Stimulated activated CD4-positive, alpha-beta T cell treated with anti-CD3 and anti-CD28 coated beads, Interleukin-15, amount 100 ng/mL, for 48 hours (primary cell): ENCODE results near the gene KCNQ2.
"Not testable (repeated sequence)": the region's sequence is repeated elsewhere in the genome, so short reads cannot be mapped to it uniquely, and the experiment has no call there.

Source experiments
- DNase-seq, 2 donors: peaks; one replicate each; pipeline ENCODE4 v3.0.0-alpha.2; 2020; ENCODE audit warnings: low read depth in 2 of 2

The KCNQ2 gene

DNA sequence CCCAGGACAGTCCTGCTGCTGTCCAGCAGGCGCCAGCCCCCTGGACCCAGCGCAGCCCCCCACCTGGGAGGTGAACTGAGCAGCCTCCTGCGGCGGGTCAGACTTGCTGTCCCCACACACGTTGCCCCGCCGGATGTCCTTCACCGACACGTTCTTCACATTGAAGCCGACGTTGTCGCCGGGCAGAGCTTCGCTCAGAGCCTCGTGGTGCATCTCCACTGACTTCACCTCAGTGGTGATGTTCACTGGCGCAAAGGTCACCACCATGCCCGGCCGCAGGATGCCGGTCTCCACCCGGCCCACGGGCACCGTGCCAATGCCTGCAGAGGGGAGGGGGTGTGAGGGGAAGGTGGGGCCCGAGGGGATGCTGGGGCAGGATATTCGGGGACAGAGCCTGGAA lies 18.0 kb upstream of the KCNQ2 start:
- DNase-seq: no peak

DNA sequence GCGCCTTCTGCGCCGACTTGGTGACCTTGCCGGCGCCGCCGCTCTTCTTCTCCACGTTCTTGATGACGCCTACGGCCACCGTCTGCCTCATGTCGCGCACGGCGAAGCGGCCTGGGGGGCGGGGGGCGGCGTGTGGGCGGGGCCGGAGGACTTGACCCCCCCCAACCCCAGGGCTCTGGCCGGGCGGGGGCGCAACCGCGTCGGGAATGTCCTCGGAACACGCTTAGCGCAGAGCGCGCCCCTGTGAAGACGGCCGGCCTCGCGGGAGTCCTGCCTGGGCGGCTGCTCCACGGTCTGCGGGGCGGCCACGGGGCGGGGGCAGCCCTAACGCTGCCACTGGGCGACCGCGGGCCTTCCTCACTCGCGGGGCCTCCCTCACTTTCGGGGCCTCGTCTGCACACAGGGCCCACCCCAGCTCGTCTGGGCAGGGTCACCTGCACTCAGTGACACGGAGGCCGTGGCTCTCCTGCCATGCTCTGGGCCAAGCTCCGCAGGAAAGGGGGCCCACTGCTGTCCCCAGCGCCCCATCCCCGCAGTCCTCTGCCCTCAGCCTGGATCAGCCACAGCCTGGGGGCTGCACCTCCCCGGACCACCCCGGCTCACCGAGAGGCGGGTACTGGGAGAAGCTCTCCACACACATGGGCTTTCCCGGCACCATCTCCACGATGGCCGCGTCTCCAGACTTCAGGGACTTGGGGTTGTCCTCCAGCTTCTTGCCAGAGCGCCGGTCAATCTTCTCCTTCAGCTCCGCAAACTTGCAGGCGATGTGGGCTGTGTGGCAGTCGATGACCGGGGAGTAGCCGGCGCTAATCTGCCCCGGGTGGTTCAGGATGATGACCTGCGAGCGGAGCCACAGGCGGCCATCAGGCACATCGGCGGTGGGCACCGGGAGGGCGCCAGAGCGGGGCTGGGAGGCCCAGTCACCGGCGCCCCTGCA lies 16.1 kb upstream of the KCNQ2 start:
- no peak for DNase-seq

DNA sequence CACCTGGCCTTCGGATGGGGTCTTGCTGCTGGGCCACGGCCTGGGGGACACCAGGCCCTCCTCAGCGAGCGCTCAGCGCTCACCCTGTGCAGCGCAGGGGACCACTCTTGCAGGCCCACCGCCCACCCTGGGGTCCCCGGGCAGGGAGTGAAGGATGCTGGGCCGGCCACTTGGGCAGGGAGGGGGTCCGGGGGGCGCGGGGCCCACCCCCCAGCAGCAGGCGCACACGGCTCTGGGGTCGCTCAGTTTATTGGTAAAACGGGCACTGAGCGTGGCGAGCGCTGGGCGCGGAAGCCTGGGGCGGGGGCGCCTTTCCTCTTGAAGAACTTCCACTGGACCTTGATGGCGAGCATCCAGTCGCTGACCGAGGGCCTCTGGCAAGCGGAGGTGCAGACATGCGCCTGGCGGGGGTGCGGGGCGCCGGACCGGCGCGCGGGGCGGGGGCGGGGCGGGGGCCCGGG lies 15.4 kb upstream of the KCNQ2 start:
- DNase-seq: no peak

DNA sequence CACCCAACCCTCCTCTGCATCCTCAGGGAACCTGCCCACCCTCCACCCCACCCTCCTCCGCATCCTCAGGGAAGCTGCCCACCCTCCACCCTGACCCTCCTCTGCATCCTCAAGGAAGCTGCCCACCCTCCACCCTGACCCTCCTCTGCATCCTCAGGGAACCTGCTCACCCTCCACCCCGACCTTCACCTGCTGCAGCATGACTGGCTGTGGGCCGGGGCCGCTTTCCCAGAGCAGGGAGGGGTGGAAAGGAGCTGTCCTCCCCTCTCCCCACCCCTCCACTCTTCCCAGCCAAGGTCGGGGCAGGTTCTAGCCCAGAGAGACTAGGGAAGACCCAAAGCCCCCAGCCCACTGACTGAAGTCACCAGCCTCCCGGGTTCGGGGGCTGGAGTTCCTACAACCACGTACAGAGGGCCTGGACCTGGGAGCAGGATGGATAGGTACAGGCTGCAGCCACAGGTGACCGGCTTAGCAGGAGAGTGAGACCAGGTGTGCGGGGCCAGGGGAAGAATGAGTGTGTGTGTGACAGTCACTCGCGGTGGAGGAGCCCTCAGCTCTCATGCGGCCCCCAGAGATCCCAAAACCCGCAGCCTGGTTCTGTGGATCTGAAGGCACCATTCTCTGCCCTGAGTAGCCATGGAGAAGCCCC lies 14.8 kb upstream of the KCNQ2 start:
- DNase-seq: no peak

DNA sequence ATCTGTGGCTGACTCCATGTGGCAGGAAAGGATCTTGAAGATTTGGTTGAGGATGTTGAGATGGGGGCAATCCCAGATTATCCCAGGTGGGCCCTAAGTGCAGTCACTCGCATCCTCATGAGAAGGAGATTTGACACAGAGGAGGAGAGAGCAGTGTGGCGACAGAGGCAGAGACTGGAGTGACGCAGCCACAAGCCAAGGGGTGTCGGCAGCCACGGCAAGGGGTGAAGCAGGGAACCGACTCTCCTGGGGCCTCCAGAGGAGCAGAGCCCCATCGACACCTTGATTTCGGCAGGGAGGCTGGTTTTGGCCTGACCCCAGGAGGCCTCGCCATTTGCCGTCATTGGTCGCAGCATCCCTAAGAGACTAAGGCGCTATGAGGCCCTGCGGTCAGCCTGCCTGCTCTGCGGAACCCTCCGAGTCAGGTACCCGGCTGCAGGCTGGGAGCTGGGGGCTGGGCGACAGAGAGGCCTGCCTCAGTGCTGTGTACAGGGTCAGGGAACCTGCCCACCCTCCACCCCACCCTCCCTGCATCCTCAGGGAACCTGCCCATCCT lies 13.9 kb upstream of the KCNQ2 start:
- no peak for DNase-seq

DNA sequence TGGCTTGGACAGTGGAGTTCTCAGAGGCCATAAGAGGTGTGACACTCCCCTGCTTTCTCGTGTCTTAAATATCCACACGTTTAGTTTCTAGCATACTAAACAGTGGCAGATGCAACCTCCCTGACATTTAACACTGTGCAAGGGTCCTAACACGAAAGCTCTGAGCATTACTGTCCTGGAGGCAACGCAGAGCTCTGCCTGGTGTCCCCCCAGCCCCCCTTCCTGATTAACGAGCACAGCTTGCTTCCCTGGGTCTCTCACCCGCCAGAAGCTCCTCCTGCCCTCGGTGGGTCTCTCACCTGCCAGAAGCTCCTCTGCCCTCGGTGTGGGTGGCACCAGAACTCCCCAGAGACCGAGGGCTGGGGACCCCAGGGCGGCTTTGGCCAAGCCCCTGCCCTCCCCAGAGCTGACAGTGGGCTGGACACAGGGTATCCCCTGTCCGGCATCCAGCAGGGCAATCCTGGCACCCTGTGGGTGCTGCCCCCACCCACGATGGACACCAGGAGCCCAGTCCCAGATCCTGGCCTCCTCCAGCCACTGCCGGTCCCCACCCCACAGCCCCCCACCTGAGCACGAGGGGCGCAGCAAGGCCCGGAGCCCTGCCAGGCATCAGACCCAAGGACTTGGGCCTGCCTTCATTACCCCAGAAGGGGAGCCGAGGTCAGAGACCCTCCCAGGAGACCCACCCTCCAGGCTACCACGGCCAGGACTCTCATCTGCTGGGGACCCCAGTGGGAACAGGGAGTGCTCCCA lies 12.4 kb upstream of the KCNQ2 start:
- DNase-seq: no peak

DNA sequence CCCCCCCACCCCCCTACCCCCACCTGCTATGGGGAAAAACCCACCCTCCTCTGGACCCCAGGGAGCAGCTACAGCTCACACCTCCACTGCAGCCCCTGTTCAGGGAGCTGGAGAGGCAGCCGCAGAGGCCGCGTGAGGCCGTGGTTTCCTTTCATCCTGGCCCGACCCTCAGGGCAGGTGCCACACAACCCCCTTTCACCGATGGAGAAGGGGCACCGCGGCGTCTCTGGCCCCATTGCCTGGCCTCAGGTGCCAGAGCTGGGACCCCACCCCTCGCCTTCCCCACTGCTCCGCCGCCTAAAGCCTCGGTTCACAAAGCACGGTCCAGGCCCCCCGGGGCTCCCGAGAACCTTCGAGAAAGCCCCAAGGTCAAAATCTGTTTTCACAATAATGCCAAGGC lies 11.8 kb upstream of the KCNQ2 start:
- DNase-seq: no peak

DNA sequence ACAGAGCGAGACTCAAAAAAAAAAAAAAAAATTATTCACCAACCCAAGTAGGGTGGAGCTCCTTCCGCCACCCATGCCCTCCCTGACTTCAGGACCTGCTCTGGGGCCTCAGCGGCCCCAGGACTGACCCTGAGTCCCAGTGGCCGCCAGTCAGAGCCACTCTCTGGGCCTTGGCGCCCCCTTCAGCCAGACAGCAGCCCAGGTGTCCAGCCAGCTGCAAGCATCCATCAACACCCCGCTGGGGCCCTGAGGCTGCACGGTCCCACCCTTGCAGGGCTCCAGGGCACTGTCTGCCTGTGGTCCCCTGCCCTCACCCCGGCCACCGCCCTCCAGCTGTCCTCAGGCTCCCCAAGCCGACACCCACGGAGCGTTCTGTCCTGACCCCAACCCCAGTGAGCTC lies 11.4 kb upstream of the KCNQ2 start:
- DNase-seq: no peak

DNA sequence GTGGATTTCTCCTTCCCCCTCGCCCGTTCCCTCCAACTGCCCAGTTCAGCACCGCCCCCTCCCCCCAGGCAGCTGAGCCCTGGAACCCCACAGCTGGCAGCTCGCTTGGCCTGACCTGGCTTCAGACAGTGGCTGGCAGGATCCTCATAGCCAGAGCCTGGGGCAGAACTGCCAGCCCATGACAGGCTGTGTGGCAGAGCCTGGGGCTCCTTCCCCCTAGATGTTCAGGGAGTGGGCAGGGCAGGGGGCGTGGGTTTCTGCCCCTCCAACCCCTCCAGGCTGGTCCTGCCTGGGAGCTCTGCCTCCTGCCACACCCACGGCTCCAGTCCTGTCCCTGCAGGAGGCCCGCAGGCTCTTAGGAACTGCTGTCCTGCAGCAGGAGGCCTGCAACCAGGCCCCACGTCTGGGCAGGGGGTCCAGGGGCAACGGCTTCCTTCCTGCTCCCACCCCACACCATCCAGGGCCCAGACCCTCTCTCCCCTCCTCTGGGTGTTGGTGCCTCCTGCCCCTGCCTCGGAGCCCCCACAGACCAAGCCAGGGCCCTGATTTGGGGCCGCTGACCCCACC lies 9.6 kb upstream of the KCNQ2 start:
- DNase-seq: no peak

DNA sequence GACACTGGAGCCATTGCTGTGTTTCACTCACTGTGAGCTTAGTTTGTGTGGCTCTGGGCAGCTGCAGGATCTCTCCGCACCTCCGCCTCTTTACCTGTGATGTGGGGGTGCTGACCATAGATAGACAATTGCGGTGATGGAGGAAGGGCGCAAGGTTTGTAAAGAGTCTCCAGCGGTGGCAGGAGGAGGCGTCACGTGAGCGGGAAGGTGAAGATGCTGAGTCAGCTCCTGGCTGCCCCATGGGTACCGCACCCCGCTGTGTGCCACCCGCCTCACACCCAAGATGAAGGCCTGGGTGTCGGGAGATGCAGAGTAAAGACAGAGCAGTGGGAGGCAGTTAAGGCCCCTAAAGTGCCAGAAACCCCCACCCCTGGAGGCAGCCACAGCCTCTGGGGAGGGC lies 9.0 kb upstream of the KCNQ2 start:
- DNase-seq: no peak

DNA sequence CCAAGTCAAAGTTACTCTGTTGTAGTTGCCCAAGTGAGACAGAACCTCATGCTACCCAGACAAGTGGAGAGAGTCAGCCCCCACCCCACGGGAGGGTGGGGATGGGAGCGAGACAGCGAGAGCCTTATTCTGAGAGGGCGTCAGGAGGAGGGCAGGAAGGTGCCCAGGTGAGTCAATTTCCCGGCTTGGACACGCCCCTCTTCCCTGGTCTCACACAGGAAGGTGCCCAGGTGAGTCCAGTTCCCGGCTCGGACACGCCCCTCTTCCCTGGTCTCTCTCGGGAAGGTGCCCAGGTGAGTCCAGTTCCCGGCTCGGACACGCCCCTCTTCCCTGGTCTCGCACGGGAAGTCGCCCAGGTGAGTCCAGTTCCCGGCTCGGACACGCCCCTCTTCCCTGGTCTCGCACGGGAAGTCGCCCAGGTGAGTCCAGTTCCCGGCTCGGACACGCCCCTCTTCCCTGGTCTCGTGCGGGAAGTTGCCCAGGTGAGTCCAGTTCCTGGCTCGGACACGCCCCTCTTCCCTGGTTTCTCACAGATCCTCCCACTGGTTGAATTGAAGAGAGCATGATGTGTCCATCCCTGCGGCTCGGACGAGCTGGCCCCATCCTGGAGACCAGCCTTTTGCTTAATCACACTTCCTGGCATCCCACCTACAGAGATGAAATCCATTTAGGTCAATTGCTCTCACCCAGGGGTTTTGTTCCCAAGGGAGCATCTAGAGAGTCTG lies 7.4 kb upstream of the KCNQ2 start:
- DNase-seq: not testable (repeated sequence)

DNA sequence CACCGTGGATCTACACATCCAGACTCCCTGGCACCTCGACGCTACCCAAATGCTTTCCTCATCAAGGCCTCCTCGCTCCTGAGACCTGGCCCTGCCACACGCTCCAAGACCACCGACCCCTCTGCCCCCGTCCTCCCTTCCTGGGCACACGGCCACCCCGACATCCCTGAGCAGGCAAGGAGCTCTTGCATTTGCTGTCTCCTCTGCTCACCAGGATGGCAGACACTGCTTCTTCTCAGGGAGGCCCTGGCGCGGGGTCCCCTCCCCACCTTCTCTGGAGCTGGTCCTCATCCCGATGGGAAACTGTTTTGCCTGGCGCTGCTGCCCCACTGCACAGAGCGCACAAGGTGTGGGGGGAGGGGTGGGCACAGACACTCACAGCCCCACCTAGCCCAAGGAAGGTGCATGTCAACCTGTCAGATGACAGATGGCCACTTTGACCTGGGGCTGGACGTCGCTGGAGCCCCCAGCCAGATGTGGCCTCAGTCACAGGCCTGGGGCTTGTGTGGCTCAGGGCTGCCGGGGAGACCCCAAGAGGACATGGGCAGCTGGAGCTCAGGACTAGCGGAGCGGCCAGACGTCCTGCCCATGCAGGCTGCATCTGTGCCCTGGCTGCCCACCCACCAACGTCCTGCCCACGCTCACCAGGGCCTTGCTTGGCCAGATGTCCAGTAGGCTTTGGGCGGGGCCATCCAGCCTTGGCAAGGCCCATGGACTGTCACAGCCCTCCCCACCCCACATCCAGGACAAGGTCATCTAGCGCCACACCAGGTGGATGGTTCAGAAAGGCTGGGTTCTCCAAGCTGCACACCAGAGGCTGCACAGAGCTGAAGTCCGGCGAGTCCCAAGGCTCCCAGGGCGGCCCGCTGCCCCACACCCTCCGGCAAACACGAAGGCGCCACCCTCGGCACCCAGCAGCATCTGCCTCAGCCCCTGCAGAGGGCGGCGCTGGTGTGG lies 6.2 kb upstream of the KCNQ2 start:
- no peak for DNase-seq

DNA sequence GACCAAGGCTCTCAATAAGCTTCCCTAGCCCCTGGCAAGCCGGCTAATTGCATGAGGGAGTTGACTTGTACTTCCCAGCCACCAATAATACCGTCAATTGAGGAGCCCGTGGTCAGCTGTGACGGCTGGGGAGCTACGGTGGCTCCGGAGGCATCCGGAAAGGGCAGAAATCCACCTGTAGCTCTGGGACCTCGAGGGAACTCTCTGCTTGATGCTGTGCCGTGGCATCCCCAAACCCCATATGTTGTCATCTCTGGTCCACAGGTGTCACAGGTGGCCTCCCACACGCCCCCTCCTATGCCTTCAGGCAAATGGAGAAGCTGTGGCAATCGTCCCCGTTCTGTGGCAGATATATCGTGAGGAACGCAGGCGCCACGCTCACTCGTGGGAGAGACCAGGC lies 5.5 kb upstream of the KCNQ2 start:
- DNase-seq: no peak

DNA sequence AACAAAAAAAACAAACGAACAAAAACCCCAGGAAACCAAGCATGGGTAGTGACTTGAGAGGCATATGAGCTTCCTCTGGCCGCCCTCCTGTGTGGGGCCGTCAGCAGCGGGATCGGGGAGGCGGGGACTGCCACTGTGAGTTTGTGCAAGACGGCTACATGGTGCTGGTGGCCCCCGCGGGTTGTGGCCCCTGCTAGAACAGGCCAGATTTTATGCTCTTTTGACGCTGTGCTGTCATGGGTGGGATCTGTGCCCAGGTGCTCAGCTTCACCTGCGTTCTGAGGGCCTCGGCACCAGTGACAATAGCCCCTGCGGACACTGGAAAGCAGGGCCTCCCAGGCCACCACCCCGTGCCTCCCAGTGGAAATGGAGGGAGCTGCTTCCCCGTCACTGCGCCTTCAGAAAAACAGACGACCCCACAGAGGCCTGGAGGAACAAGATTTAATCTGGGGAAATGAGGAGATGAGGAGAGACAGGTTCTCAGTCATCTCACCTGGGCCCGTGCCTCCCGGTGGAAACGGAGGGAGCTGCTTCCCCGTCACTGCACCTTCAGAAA lies 4.7 kb upstream of the KCNQ2 start:
- DNase-seq: no peak

DNA sequence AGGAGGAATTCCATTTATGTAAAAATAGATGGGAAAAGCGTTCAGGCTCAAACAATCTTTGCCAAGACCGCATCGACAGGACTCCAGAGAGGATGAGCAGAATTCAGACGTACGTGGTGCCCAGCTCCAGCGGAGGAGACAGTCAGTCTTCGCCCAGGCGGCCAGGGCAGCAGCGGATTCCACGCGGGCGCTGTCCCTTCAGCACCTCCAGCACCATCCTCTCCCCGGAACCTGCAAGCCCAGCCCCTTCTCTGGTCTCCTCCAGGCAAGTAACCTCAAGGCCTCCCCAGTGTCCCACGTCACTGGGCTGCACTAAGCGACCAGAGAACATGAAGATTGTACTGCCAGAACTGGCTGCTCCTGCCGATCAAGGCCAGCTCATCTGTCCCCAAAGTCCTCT lies 2.8 kb upstream of the KCNQ2 start:
- DNase-seq: no peak

DNA sequence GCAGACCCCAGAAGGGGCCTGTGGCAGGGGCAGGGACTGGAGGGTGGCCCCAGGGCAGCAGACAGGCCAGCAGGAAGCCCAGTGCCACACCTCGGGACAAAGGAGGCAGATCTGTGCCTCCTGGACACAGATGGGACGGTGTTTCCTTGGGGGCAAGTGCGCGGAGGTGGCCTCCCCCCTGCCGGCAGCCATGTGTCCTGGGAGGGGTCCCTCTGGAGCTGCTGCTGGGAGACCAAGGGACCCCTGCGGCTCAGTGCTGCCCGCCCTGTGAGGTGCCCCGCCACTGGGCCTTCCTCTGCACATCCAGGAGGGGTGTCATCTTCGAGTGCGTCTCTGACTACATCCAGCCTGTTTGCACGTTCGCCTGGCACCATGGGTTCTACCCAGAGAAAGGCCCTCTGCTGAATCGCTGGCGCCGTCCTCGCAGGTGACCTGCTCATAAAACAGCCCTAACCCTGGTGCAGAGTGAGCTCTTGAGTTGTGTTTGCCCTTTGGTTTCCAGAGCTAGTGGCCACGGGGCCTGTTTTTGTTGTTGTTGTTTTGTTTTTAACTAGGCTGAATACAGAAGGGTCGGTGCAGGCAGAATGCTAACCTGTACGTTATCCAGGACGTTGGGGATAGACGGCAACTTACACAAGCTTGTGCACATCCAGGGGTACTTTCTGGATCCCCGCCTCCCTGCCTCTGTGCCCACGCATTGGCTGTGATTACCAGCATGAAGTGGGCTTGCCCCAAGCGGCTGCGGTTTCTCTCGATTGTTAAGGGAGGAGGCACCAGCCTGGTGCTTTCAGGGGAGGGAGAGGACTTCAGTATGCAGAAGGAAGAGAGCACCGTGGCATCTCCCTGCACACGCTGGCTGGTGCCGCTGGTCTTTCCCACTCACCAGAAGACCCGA lies 1.3 kb upstream of the KCNQ2 start:
- no peak for DNase-seq

DNA sequence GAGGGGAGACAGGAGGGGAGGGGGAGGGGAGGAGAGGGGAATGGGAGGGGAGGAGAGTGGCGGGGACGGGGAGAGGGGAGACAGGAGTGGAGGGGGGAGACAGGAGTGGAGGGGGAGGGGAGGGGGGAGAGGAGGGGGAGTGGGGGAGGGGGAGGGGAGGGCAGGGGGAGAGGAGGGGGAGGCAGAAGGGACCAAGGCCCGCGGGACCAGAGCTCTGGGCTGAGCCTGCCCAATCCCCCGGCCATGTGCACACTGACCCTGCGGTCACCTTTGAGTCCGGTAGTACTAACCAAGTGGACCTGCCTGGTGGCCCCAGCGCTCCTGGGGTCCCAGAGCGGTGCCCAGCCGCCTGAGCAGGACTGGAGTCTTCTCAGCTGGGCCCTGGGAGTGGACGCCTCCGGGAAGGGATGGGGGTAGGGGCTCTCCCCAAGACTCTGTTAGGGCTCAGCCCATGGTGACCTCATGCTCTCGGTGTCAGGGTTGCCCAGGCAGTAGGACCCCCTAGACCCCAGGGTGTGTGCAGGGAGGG lies 471 bp upstream of the KCNQ2 start:
- DNase-seq: no peak

DNA sequence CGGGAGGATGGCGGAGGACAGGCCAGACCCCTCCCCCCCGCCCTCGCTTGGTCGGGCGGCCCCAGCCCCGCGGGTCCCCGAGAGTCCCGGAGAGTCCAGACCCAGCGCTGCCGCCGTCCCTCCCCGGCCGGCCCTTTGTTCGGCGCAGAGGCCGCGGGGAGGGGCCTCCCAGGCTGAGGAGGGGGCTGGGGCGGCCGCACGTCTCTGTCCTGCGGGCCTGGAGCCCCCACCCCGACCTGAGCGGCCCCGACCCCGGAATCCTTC lies 806 bp downstream of the KCNQ2 start:
- no peak for DNase-seq
